Trophoblast cell (in vitro differentiated cells and primary cell): ENCODE measurements around the gene UXT. TPM values are rescaled to one million over a fixed set of nuclear protein-coding genes. Genes with fewer than 3 reads are reported as not detected.

Experiments
- DNase-seq, 2 donors: peaks; one replicate each; pipeline ENCODE4 v3.0.0-alpha.2; 2016
- H2AFZ ChIP-seq: 2 replicates; pipeline ENCODE4 v1.6.1; 2013; ENCODE audit warnings: low read length, moderate library complexity, mild to moderate bottlenecking; ENCODE audit not compliant: insufficient read depth, poor library complexity
- H2AK5ac ChIP-seq: 2 replicates; pipeline ENCODE4 v1.6.1; 2013; ENCODE audit warnings: mild to moderate bottlenecking, low read length
- H2BK120ac ChIP-seq: 2 replicates; pipeline ENCODE4 v1.6.1; 2013; ENCODE audit warnings: low read length, mild to moderate bottlenecking, moderate library complexity; ENCODE audit not compliant: insufficient read depth, poor library complexity
- H2BK12ac ChIP-seq: 2 replicates; pipeline ENCODE4 v1.6.1; 2013; ENCODE audit warnings: mild to moderate bottlenecking, low read length, moderate library complexity
- H2BK5ac ChIP-seq: 2 replicates; pipeline ENCODE4 v1.6.1; 2013; ENCODE audit warnings: low read length, low read depth, moderate library complexity, mild to moderate bottlenecking; ENCODE audit not compliant: poor library complexity
- H3K14ac ChIP-seq: 2 replicates; pipeline ENCODE4 v1.6.1; 2013; ENCODE audit warnings: mild to moderate bottlenecking, low read length
- H3K18ac ChIP-seq: 2 replicates; pipeline ENCODE4 v1.6.1; 2013; ENCODE audit warnings: mild to moderate bottlenecking, low read length
- H3K23ac ChIP-seq: 2 replicates; pipeline ENCODE4 v1.6.1; 2013; ENCODE audit warnings: low read length
- H3K27ac ChIP-seq: 2 replicates; pipeline ENCODE4 v1.5.1; 2013; ENCODE audit warnings: low read depth, mild to moderate bottlenecking, inconsistent platforms, low read length, moderate library complexity
- H3K27me3 ChIP-seq: 2 replicates; pipeline ENCODE4 v1.6.1; 2013; ENCODE audit warnings: inconsistent platforms, mild to moderate bottlenecking, low read length, moderate library complexity; ENCODE audit not compliant: insufficient read depth
- H3K36me3 ChIP-seq, 2 experiments: 1 replicate in 1 of 2; 2 replicates in 1 of 2; pipeline ENCODE4 v1.6.1; 2013; ENCODE audit warnings: low read length in 2 of 2, mild to moderate bottlenecking in 2 of 2, moderate library complexity in 1 of 2; ENCODE audit not compliant: insufficient read depth in 2 of 2, control insufficient read depth in 1 of 2
- H3K4ac ChIP-seq: 2 replicates; pipeline ENCODE4 v1.6.1; 2013; ENCODE audit warnings: low read depth, mild to moderate bottlenecking, low read length, moderate library complexity
- H3K4me1 ChIP-seq, 2 experiments: 1 replicate in 1 of 2; 2 replicates in 1 of 2; pipeline ENCODE4 v1.6.1; 2013; ENCODE audit warnings: low read length in 2 of 2, mild to moderate bottlenecking in 2 of 2, moderate library complexity in 1 of 2; ENCODE audit not compliant: insufficient read depth in 2 of 2, control insufficient read depth in 1 of 2
- H3K4me2 ChIP-seq: 2 replicates; pipeline ENCODE4 v1.6.1; 2013; ENCODE audit warnings: inconsistent platforms, mild to moderate bottlenecking, low read length, moderate library complexity
- H3K4me3 ChIP-seq: 2 replicates; pipeline ENCODE4 v1.5.1; 2013; ENCODE audit warnings: mild to moderate bottlenecking, low read depth, low read length, inconsistent platforms
- H3K79me1 ChIP-seq: one replicate; pipeline ENCODE4 v1.6.1; 2013; ENCODE audit warnings: low read length
- H3K79me2 ChIP-seq: 2 replicates; pipeline ENCODE4 v1.6.1; 2013; ENCODE audit warnings: low read length, mild to moderate bottlenecking; ENCODE audit not compliant: control insufficient read depth, insufficient read depth, poor library complexity
- H3K9ac ChIP-seq: 2 replicates; pipeline ENCODE4 v1.6.1; 2013; ENCODE audit warnings: mild to moderate bottlenecking, low read length
- H3K9me3 ChIP-seq: 2 replicates; pipeline ENCODE4 v1.6.1; 2013; ENCODE audit warnings: low read depth, mild to moderate bottlenecking, control low read depth, inconsistent platforms, low read length; ENCODE audit not compliant: insufficient read depth
- H4K12ac ChIP-seq: 2 replicates; pipeline ENCODE4 v1.6.1; 2013; ENCODE audit warnings: low read depth, mild to moderate bottlenecking, low read length, moderate library complexity
- H4K8ac ChIP-seq: 2 replicates; pipeline ENCODE4 v1.6.1; 2013; ENCODE audit warnings: low read depth, mild to moderate bottlenecking, low read length, moderate library complexity
- H4K91ac ChIP-seq: one replicate; pipeline ENCODE4 v1.6.1; 2013; ENCODE audit warnings: low read depth, mild to moderate bottlenecking, low read length, moderate library complexity
- WGBS: extraction: QIAGEN DNeasy Blood & Tissue Kit; methylation state at CpG from one replicate; pipeline ENCODE4 v1.1.7; 2013; ENCODE audit warnings: missing lambda C conversion rate; ENCODE audit not compliant: insufficient read length, insufficient coverage; ENCODE audit errors: extremely low coverage; 5-methylcytosine and 5-hydroxymethylcytosine counted together
- polyA plus RNA-seq: library from polyadenylated mRNA; stranded (reverse); fragments of 200-250 nt; gene quantifications from 2 replicates; pipeline ENCODE4 v1.2.3, GENCODE V29; 2013

The UXT gene
- polyA plus RNA-seq: 90.1 and 93.3 TPM in 2 replicates

GRCh38 chrX:47658684-47659420 is at the start of gene UXT:
Gene UXT (minus strand): TSS chrX:47659180. CDS start chrX:47658927, 253 bp downstream.
- Histone ChIP-seq H3K18ac (peak within 1 kb of the TSS; percentile 76), H3K4ac (no peak within 1 kb of the TSS), H3K23ac (no peak within 1 kb of the TSS), H4K8ac (peak within 1 kb of the TSS; percentile 94), H4K12ac (peak within 1 kb of the TSS; percentile 66), H3K4me2 (peak within 1 kb of the TSS; percentile 54), H3K79me1 (peaks cover 4% of the 10 kb centered on the region), H3K14ac (peak within 1 kb of the TSS; percentile 95), H3K4me3 (peak within 1 kb of the TSS; percentile 88), H3K4me1 (peaks cover 0 to 3% of the 10 kb centered on the region in 2 experiments), H3K27ac (peak within 1 kb of the TSS; percentile 86), H4K91ac (peak within 1 kb of the TSS; percentile 75), H3K36me3 (peaks cover 4 to 16% of the 10 kb centered on the region in 2 experiments), H2BK120ac (peak within 1 kb of the TSS; percentile 85), H3K79me2 (no peaks in the 10 kb centered on the region), H2AK5ac (no peak within 1 kb of the TSS), H2BK12ac (no peak within 1 kb of the TSS), H3K9ac (peak within 1 kb of the TSS; percentile 93), H3K27me3 (no peaks in the 10 kb centered on the region), H2AFZ (peak within 1 kb of the TSS; percentile 54), H2BK5ac (peak within 1 kb of the TSS; percentile 36), H3K9me3 (no peaks in the 10 kb centered on the region)
- peak; percentile 83 to 87 for DNase-seq
- WGBS: no CpG with 5 or more reads among the region's 54 CpGs

GRCh38 chrX:47707031-47707780 is 48.2 kb upstream of the UXT start:
- Histone ChIP-seq H2BK120ac (no peak overlapping the region), H3K79me1 (no peaks in the 10 kb centered on the region), H2BK12ac (no peak overlapping the region), H3K14ac (no peak overlapping the region), H3K27ac (no peak overlapping the region), H3K4ac (no peak overlapping the region), H2AFZ (no peak overlapping the region), H3K4me3 (no peak overlapping the region), H3K79me2 (no peaks in the 10 kb centered on the region), H3K4me1 (no peaks in the 10 kb centered on the region), H4K12ac (no peak overlapping the region), H4K91ac (no peak overlapping the region), H3K23ac (no peak overlapping the region), H2BK5ac (no peak overlapping the region), H3K9me3 (no peaks in the 10 kb centered on the region), H2AK5ac (no peak overlapping the region), H3K27me3 (no peaks in the 10 kb centered on the region), H3K36me3 (no peaks in the 10 kb centered on the region), H4K8ac (no peak overlapping the region), H3K4me2 (no peak overlapping the region), H3K9ac (no peak overlapping the region), H3K18ac (no peak overlapping the region)
- no CpG with 5 or more reads among the region's 7 CpGs for WGBS
- DNase-seq: no peak

- Histone ChIP-seq H3K27ac (no peak overlapping the region), H4K8ac (no peak overlapping the region), H3K4me1 (no peaks in the 10 kb centered on the region), H3K79me2 (no peaks in the 10 kb centered on the region), H3K18ac (no peak overlapping the region), H3K36me3 (no peaks in the 10 kb centered on the region), H3K79me1 (no peaks in the 10 kb centered on the region), H3K4me2 (no peak overlapping the region), H3K9me3 (no peaks in the 10 kb centered on the region), H3K4ac (no peak overlapping the region), H3K4me3 (no peak overlapping the region), H4K91ac (no peak overlapping the region), H3K14ac (no peak overlapping the region), H3K9ac (no peak overlapping the region), H4K12ac (no peak overlapping the region), H2AK5ac (no peak overlapping the region), H2BK120ac (no peak overlapping the region), H3K27me3 (no peaks in the 10 kb centered on the region), H2BK5ac (no peak overlapping the region), H3K23ac (no peak overlapping the region), H2AFZ (no peak overlapping the region), H2BK12ac (no peak overlapping the region)
- peak; percentile 1 to 60 for DNase-seq
- WGBS: no CpG with 5 or more reads among the region's 3 CpGs
Observed at GRCh38 chrX:47706575-47706974, 47.6 kb upstream of the UXT start.

GRCh38 chrX:47704736-47705135 is 45.8 kb upstream of the UXT start:
- no peaks in the 10 kb centered on the region for H3K4me1 ChIP-seq
- no peak overlapping the region for H3K14ac ChIP-seq
- DNase-seq: peak; percentile 79 to 83
- no peak overlapping the region for H2BK120ac ChIP-seq
- no peaks in the 10 kb centered on the region for H3K79me1 ChIP-seq
- no peak overlapping the region for H4K8ac ChIP-seq
- H3K4ac ChIP-seq: no peak overlapping the region
- no peak overlapping the region for H2BK5ac ChIP-seq
- no peak overlapping the region for H4K12ac ChIP-seq
- H4K91ac ChIP-seq: no peak overlapping the region
- no peak overlapping the region for H3K4me3 ChIP-seq
- no peak overlapping the region for H3K9ac ChIP-seq
- no peak overlapping the region for H2AK5ac ChIP-seq
- no peaks in the 10 kb centered on the region for H3K79me2 ChIP-seq
- H3K18ac ChIP-seq: no peak overlapping the region
- H3K23ac ChIP-seq: no peak overlapping the region
- WGBS: no CpG with 5 or more reads among the region's 5 CpGs
- H3K36me3 ChIP-seq: no peaks in the 10 kb centered on the region
- no peak overlapping the region for H2BK12ac ChIP-seq
- H3K27me3 ChIP-seq: no peaks in the 10 kb centered on the region
- H2AFZ ChIP-seq: no peak overlapping the region
- no peaks in the 10 kb centered on the region for H3K9me3 ChIP-seq
- H3K4me2 ChIP-seq: no peak overlapping the region
- no peak overlapping the region for H3K27ac ChIP-seq
